Panc1 (cell line): ENCODE results near the gene OSTF1.

ENCODE experiments used
- POLR2AphosphoS5 ChIP-seq: IDR thresholded peaks from 2 replicates; pipeline ENCODE4 v1.6.1; 2012; ENCODE audit warnings: mild to moderate bottlenecking, low read depth, low read length, moderate library complexity
- TF ChIP-seq, protein P1 (sequence below): fragments of 450-650 bp; IDR thresholded peaks from 2 replicates; pipeline ENCODE4 v1.5.1; 2017; ENCODE audit warnings: mild to moderate bottlenecking

DNA sequence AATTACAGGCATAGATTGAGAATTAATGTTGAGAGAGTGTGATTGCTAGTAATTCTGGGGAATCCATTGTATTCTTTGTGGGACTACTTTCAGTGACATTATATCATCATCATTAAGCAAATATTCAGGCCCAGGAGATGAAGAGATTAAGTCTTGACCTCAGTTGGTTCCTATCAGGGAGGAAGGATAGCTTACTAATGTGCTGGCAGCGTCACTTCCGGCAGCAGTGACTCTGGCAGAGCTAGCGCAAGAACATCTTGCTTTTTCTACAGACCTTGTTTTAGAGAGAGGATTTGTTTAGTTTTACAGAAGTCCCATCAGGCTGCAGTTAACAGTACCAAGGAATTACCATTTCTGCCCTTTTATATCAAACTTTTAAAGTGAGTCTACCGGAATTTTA lies 20.3 kb downstream of the OSTF1 start:
- TF ChIP-seq, protein P1, sequence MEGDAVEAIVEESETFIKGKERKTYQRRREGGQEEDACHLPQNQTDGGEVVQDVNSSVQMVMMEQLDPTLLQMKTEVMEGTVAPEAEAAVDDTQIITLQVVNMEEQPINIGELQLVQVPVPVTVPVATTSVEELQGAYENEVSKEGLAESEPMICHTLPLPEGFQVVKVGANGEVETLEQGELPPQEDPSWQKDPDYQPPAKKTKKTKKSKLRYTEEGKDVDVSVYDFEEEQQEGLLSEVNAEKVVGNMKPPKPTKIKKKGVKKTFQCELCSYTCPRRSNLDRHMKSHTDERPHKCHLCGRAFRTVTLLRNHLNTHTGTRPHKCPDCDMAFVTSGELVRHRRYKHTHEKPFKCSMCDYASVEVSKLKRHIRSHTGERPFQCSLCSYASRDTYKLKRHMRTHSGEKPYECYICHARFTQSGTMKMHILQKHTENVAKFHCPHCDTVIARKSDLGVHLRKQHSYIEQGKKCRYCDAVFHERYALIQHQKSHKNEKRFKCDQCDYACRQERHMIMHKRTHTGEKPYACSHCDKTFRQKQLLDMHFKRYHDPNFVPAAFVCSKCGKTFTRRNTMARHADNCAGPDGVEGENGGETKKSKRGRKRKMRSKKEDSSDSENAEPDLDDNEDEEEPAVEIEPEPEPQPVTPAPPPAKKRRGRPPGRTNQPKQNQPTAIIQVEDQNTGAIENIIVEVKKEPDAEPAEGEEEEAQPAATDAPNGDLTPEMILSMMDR, result no peak
- TF ChIP-seq POLR2AphosphoS5, result no peak
